Prostate gland (tissue), 2 donors: ENCODE measurements around the gene CAMK2B.

Experiments
- CTCF ChIP-seq, 4 experiments: fragments of 200-600 bp in 2 of 4; fragments of 450-650 bp in 2 of 4; sonication (generic) in 2 of 4; IDR thresholded peaks; 1 replicate in 3 of 4; 2 replicates in 1 of 4; pipeline ENCODE4 v1.5.1; 2016 to 2019; ENCODE audit warnings: antibody characterized with exemption in 4 of 4, mild to moderate bottlenecking in 2 of 4, moderate library complexity in 2 of 4
- POLR2A ChIP-seq: fragments of 450-650 bp; IDR thresholded peaks from one replicate; pipeline ENCODE4 v1.6.1; 2016; ENCODE audit warnings: antibody characterized with exemption, mild to moderate bottlenecking

GRCh38 chr7:44283381-44284211 lies 41.8 kb downstream of the CAMK2B start:
- TF ChIP-seq POLR2A (no peak), CTCF (IDR thresholded peaks at IDR 0.05) (no peak)
